Effector CD8-positive, alpha-beta T cell (primary cell): Measurements from ENCODE around the gene PXN.
"Not testable (repeated sequence)": the region's sequence is repeated elsewhere in the genome, so short reads cannot be mapped to it uniquely, and the experiment has no call there.

Experiments used
- DNase-seq: peaks from one replicate; lab custom pipeline; 2025; lab: John Stamatoyannopoulos, UW

PXN gene

DNA sequence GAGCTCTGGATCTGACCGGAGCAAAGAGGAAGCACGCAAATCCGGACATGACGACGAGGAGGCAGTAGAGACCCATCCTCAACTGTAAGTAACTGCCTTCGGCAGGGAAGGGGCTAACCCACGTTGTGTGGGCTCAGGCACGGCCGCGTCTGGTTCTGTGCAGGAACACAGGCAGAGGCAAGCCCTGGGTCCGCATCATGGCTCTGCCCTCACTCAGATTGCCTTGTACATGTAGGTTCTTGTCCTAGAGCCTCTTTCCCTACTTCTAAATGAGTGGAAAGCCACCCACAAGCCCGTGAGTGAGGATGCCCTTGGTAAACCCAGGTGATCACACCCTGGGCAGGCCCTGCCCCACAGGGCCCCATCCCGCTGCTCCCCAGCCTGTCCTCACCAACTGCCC, 55.7 kb downstream of the PXN start:
- DNase-seq = no peak

DNA sequence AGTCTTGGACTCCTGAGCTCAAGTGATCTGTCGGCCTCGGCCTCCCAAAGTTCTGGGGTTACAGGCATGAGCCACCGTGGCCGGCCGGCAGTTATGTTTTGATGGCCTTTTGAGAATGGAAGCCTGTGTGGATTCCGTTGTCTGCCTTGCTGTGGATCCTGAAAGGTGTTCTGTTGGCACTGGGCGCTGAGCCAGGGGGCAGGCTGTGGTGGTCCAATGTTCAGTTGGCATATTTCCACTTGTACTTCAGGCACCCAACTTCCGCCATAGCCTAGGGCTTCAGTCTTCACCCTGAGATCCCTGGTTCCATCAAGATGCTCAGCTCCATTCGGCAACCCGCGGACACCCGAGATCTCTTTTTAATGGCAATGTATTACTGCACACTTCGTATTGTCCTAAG, 58.3 kb downstream of the PXN start:
- DNase-seq = no peak

- not testable (repeated sequence) for DNase-seq
Observed at GRCh38 chr12:120206781-120207180, 58.7 kb downstream of the PXN start.

GRCh38 chr12:120206228-120206627, 59.3 kb downstream of the PXN start:
- DNase-seq = no peak

DNA sequence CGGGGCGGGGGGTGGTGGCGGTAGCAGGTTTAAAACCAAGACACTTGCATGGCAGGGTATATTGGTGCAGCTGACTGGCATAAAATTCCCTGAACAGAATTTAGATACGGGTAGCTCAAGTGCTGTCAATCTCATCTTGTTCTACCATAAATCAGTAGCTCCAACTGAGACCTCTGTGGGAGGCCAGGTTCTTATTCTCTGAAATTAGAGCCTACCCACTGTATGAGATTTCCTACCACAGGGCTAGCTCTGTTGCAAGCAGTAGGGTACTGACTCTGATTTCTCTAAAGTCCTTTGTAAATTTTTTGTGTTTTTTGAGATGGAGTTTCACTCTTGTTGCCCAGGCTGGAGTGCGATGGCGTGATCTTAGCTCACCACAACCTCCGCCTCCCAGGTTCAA, 61.4 kb downstream of the PXN start:
- DNase-seq = no peak

GRCh38 chr12:120200364-120200800, 65.1 kb downstream of the PXN start:
- DNase-seq = no peak

DNA sequence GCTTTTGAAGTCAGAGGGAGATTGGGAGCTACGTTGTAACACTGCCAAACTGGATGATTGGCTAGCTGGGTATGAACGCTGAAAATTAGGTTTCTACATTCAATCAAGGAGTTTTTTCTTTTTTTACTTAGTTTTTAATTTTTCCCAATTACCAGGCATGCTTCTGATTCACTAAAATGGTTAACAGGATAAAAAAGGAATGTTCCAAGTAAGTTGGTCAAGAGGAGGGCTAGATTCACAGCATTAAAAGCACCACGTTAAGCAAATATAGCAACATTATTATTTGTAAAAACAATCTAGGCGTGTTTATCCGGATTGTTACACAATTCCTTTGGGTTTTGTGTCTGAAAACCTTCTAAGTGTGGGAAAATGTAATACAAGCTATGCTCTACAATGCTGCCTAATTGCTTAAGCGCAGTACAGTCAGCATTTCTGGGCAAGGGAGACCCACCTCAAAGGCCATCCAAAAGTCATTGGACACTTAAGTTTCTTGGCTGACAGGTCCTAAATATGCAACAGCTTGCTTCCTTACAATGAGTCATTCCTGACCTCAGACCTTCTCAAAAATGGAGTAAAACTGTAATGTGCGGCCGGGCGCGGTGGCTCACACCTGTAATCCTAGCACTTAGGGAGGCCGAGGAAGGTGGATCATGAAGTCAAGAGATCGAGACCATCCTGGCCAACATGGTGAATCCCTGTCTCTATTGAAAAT, 65.8 kb downstream of the PXN start:
- DNase-seq = no peak

- no peak for DNase-seq
Observed at GRCh38 chr12:120199025-120199424, 66.5 kb downstream of the PXN start.

DNA sequence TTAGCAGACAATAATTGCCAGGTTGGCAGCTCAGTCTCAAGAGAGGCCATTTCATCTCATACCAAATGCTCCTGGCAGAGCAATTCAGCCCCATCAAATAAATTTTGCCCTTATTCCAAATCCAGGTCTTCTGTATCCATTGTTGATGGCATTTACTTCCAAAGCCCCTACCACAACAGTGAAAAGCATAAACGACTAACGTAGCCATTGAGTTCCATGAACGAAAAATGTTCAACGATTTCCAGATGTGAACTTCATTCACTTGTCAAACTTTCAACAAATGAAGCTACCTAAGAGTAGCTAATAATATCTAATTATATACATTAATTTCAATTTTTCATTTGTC, 68.0 kb downstream of the PXN start:
- no peak for DNase-seq

DNA sequence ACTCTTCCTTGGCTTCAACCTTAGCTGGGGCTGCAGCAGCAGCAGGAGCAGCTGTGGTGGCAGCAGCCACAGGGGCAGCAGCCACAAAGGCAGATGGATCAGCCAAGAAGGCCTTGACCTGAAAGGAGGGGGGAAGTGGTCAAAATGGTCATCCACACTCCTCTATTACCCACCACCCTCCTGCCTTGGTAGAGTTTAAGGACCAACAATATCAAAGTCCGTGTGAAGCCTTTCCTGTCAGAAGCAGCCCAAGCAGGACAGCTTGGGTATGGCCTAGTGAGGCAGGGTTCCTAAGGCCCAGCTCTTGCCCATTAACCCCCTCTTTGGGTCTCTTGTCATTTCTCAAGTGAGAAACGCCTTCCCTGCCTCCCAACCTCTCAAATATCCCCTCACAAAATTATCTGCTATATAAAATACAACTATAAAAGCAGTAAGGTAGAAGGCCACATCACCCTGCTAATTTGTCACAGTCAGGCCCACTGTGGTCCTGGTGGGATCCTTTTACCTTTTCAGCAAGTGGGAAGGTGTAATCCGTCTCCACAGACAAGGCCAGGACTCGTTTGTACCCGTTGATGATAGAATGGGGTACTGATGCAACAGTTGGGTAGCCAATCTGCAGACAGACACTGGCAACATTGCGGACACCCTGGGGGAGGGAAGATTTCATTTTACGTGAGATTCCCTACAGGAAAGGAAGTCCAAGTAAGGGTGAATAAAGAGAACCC, 68.6 kb downstream of the PXN start:
- not testable (repeated sequence) for DNase-seq

- no peak for DNase-seq
Observed at GRCh38 chr12:120196363-120196762, 69.2 kb downstream of the PXN start.

DNA sequence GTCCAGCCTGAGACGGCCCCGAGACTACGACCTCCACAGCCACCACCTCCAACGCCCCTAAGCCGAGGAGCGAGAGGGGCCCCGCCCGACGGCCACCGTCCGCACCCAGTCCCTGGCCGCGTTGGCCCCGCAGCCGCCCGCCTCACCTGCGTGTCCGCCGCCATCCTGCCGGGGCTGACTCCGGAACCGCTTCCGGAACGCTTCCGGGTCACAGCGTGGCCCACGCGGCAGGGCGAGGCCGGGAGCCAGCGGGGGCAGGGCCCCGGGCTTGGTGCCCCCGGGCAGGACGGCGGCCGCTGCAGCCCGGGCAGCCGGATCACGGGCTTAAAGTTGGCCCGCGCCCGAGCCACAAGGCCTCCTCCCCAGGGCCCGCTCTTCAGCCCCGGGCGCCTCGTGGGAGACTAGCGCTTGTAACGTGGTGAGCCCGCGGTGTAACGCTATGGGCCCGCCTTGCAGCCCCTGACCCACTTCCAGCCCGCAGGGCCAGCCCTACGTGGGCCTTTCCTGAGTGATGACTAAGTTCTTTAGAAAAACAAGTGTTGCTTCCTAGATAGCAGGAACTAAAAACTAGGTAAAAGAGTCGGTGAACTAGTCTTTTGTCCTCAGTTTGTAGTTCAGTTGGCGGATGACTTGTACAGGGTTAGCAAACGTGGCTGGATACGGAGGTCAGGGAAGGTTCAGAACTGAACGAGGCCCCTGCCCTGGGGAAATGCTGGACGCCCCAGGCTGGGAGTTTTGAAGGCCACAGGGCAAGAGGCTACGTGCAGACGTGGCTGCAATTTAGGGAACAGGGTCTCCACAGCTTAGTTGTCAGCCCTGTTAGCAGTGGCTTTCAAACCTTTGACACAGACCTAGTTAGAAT, 70.8 kb downstream of the PXN start, which contains the start of gene GCN1:
TSS of gene GCN1 (minus strand) at position 182 of the 862 bp plus-strand sequence. CDS start at position 164, 18 bp downstream.
- DNase-seq = peak; percentile 74

GRCh38 chr12:120194226-120194533, 71.3 kb downstream of the PXN start:
- no peak for DNase-seq

DNA sequence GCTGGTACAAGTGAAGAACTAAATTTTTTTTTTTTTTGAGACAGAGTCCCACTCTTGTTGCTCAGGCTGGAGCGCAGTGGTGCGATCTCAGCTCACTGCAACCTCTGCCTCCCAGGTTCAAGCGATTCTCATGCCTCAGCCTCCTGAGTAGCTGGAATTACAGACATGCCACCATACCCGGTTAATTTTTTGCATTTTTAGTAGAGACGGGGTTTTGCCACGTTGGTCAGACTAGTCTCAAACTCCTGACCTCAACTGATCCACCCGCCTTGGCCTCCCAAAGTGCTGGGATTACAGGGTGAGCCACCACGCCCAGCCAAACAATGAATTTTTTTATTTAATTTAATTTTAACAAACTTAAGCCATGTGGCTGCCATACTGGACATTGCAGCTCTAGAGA, 72.2 kb downstream of the PXN start:
- not testable (repeated sequence) for DNase-seq

GRCh38 chr12:120190985-120191480, 74.5 kb downstream of the PXN start:
- DNase-seq = no peak

GRCh38 chr12:120190386-120190785, 75.1 kb downstream of the PXN start:
- no peak for DNase-seq

GRCh38 chr12:120186654-120187053, 78.9 kb downstream of the PXN start:
- no peak for DNase-seq

- DNase-seq = no peak
Observed at GRCh38 chr12:120183211-120183631, 82.3 kb downstream of the PXN start.

GRCh38 chr12:120181991-120182631, 83.4 kb downstream of the PXN start:
- no peak for DNase-seq

- no peak for DNase-seq
Observed at GRCh38 chr12:120180975-120181374, 84.6 kb downstream of the PXN start.

DNA sequence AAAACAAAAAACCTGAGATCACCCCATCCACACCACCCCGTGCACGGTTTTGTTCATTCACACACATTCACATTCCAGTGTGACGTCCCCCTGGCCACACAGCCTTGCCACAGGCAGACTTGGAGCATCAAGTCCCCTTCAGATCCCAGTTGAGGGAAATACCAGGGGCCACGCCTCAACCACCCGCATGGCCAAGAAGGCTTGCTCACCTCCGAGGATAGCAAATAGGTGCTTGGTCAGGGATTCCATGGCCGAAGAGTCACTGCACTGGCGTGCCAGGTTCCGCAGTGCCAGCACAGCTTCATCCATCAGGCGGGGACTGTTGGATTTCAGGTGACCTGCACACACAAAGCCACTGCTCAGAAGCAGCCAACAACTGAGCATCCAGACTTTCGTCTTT, 90.0 kb downstream of the PXN start:
- no peak for DNase-seq

GRCh38 chr12:120175062-120175461, 90.5 kb downstream of the PXN start:
- DNase-seq = no peak
